GM13976 (cell line): ENCODE data around the gene AUTS2.

Experiments
- DNase-seq: peaks from one replicate; pipeline ENCODE4 v3.0.0; 2012; ENCODE audit warnings: low spot score
- in situ Hi-C: fragments of 300-500 bp; cut with MboI; formaldehyde crosslinking; loops from one replicate; pipeline ENCODE4 v1.12.0; 2022; ENCODE audit warnings: low sequenced_read_pairs, mixed read lengths, inconsistent platforms; ENCODE audit not compliant: unreplicated experiment
- TF ChIP-seq, protein P1 (sequence below): IDR thresholded peaks from 2 replicates; pipeline ENCODE4 v1.5.1; 2012; ENCODE audit warnings: borderline replicate concordance, mild to moderate bottlenecking; ENCODE audit not compliant: insufficient read depth; ENCODE audit errors: extremely low read depth, missing control alignments, control extremely low read depth

The AUTS2 gene

DNA sequence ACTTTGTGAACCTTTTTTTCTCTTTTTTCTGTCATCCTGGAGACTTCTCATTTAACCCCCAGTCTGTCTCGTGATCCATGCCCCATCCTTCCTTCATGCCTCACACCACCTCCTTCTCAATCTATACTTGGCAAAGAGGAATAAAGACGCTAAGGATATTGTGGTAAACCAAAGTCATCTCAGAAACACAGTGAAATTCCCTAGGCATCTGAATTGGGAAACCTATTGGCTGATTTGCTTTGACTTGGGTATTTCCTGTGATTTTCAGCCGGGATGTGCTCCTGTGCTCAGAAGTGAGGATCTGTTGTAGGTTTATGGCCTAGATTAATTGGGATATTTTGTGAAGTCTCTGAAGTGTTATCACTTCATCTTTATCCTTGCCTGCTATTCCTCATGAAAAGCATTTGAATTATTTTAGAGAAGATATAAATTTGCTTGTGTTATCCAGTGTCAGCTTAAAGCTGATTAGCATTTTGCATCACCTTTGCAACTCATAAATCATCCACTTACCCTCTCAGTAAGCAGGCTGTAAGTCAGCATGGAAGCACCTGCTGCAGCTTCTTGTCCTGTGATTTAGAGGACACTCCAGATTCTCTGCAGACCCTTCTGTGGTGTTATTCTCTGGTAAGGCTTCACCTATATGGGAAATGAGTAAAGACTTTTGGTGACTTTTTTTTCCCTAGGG is 138.0 kb downstream of the AUTS2 start:
- DNase-seq = no peak
- TF ChIP-seq, protein P1, sequence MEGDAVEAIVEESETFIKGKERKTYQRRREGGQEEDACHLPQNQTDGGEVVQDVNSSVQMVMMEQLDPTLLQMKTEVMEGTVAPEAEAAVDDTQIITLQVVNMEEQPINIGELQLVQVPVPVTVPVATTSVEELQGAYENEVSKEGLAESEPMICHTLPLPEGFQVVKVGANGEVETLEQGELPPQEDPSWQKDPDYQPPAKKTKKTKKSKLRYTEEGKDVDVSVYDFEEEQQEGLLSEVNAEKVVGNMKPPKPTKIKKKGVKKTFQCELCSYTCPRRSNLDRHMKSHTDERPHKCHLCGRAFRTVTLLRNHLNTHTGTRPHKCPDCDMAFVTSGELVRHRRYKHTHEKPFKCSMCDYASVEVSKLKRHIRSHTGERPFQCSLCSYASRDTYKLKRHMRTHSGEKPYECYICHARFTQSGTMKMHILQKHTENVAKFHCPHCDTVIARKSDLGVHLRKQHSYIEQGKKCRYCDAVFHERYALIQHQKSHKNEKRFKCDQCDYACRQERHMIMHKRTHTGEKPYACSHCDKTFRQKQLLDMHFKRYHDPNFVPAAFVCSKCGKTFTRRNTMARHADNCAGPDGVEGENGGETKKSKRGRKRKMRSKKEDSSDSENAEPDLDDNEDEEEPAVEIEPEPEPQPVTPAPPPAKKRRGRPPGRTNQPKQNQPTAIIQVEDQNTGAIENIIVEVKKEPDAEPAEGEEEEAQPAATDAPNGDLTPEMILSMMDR = no peak
- in situ Hi-C loops = no loop called here

DNA sequence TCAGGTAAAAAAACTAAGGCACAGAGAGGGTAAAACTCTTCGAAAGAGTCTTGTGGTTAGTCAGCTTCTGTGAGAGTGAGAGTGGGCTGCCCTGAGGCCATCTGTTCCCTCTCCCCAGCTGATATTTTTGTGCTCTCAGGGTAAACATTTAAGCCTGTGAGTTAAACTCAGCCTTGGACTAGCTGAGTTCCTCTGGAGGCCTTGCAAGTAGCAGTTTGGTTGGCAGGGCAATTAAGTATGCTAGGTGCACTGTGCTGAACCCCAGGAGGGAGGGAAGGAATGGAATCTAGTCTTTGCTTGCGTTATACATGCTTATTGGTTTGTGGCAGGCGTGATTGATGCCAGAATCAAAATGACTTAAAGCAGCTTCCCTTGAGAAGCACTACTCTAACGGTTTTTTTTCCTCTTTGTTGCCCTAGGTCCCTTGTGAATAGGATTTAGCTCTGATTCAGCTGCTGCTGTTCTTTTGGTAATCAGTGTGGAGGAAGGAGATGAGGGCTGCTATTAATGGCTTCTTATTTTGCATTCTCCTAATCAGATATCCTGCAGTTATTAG is 140.2 kb downstream of the AUTS2 start:
- DNase-seq = peak; percentile 10
- in situ Hi-C loops = no loop called here
- TF ChIP-seq, protein P1 = no peak

DNA sequence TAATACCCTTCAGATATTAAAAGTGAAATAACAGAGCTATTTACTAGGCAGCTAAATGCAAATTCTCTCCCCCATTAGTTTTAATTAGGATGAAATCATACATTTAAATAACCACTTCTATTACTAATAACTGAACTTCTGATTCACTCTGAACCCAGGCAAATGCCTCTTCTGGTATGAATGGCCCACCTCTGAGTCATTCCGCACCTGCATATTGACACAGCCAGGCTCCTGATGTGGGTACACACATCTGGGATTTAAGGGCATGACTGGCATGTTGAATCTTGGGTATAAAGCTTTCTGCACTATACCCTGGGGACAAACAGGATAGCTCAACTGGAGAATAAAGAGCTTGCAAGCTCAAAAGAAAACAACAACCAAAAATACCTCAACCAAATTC is 140.9 kb downstream of the AUTS2 start:
- in situ Hi-C loops = no loop called here
- DNase-seq = peak; percentile 36
- TF ChIP-seq, protein P1 = no peak

DNA sequence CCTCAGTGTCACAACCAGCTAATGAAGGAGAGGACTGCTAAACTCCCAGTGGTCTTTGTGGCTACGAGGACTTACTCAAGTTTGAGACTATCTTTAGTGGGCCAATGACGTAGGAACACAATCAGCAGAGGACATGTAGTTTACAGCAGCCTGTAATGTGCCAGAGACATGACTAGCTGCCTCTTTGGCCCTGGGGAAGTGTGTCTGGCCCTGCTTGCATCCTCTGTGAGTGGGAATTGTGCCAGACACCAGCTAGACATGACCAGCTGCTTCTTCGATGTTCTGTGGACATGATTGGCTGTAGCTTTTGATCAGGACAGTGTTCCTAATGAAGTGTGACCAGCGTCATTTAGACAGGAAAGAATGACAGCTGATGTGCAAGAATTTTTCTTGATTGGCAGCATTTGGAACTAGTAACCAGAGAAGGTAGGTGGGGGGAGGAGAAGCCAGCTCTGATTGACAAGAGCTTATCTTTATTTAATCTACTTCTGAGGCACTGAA is 141.7 kb downstream of the AUTS2 start:
- in situ Hi-C loops = no loop called here
- DNase-seq = peak; percentile 20
- TF ChIP-seq, protein P1 = no peak

DNA sequence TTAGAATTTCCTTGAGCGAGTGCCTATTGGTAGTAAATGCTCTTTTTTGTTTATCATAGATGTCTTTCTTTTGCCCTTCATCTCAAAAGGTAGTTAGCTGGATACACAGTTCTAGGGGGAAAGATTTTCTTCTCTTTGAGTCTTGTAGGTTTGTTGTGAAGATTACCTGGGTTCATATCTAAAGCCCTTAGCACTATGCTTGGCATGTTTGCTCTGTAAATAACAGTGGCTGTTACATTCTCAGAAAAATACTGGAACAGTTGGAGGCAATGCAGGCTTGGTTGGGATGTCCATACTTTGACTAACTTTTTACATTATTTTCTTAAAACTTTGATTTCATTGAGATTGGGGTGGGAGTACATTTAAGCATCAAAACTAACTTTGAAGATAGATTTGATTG is 144.0 kb downstream of the AUTS2 start:
- TF ChIP-seq, protein P1 = no peak
- in situ Hi-C loops = no loop called here

DNA sequence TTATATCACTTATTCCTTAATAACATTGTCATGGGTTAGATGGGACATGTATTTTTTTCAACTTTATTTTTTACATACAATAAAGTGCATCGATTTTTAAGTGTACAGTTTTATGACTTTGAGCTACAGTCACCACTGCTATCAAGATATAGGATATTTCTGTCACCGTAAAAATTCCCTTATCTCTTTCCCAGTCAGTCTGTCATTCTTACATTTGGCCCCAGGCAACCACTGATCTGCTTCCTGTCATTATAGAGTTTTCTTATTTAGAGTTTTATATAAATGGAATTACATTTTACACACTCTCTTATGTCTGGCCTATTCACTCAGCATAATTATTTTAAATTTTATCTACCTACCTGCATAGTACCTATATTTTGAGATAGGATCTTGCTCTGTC is 145.2 kb downstream of the AUTS2 start:
- in situ Hi-C loops = no loop called here
- TF ChIP-seq, protein P1 = no peak
- no peak for DNase-seq

More for the DNA sequence above, 144.0 kb downstream of the AUTS2 start:
- DNase-seq = no peak

DNA sequence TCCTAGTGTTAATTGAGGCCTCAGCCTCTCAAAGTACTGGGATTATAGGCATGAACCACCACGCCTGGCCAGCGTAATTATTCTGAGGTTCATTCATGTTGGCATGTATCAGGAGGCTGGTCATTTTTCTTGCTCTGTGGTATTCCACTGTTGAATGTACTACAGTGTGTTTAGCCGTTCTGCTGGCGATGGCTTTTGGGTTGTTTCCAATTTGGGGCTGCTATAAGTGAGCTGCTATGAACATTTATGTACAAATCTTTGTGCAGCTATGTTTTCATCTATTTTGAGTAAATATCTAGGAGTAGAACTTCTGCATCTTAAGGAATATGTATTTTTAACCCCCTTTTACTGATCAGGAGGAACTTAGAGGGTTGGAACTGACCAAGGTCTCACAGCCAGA is 145.8 kb downstream of the AUTS2 start:
- in situ Hi-C loops = no loop called here
- TF ChIP-seq, protein P1 = no peak
- DNase-seq = no peak
